ENCODE data around the gene DENND1B. TPM values are rescaled to one million over a fixed set of nuclear protein-coding genes. Genes with fewer than 3 reads are reported as not detected.

DENND1B gene
- total and polyA plus RNA-seq, 2 of the 13 experiments (the other 11 are each of a cell fraction or from before 2014, with no cell fraction given) = 2.6 to 5.7 TPM

GRCh38 chr1:197462539-197462938 lies 312.7 kb downstream of the DENND1B start:
- no peak for FAIRE-seq
- CTCF ChIA-PET (ENCODE audit: low intra/inter-chr PET ratio, low total read pairs) = no interaction called here
- intact Hi-C loops (cut with micrococcal nuclease; ENCODE audit: unreplicated experiment) = no loop called here

More at GRCh38 chr1:197462539-197462938, 312.7 kb downstream of the DENND1B start:
- no peak overlapping the region for H2AFZ ChIP-seq (ENCODE audit: low read length)
- H3K9ac ChIP-seq (ENCODE audit: insufficient read depth, low read depth, low read length) = no peak overlapping the region
- H3K4me3 ChIP-seq (replicated peaks in 1 of 3; ENCODE audit: insufficient read depth in 1 of 3, low read depth in 2 of 3, low read length in 3 of 3) = no peak overlapping the region
- no peaks in the 10 kb centered on the region for H3K9me3 ChIP-seq (ENCODE audit: low read length)
- H3K4me2 ChIP-seq (ENCODE audit: low read depth, low read length) = no peak overlapping the region
- DNase-seq (ENCODE audit: low spot score) (no peak), ATAC-seq (no peak)
- WGBS (ENCODE audit: low lambda C conversion rate) = 46% methylated on average over 5 of the region's 5 CpGs
- no TSS peak for BruUV-seq (replicated peaks)
- in situ Hi-C loops (cut with HindIII; ENCODE audit: extremely low pct_ligation_motif_present, low pct_unique_long_range_greater_than_20kb) = no loop called here
- no peaks in the 10 kb centered on the region for H3K36me3 ChIP-seq (replicated peaks in 1 of 2; ENCODE audit: control insufficient read depth in 1 of 2, insufficient read depth in 2 of 2, low read length in 2 of 2)
- POLR2A ChIA-PET = no interaction called here
- peaks cover 14% of the 10 kb centered on the region for H3K4me1 ChIP-seq (ENCODE audit: insufficient read depth, low read length)
- no peaks in the 10 kb centered on the region for H4K20me1 ChIP-seq (ENCODE audit: insufficient read depth, low read length)
- H3K79me2 ChIP-seq (ENCODE audit: insufficient read depth, low read length) = no peaks in the 10 kb centered on the region
- TF ChIP-seq MIER2 (CRISPR knock-in tag; IDR thresholded peaks at IDR 0.05) = no peak
- TF ChIP-seq ZNF883 (CRISPR knock-in tag; IDR thresholded peaks at IDR 0.05; ENCODE audit: not compliant biosample characterization) = no peak
- TF ChIP-seq SYNCRIP (IDR thresholded peaks at IDR 0.05; ENCODE audit: insufficient read depth, low read depth, low read length) = no peak
- no peak for TF ChIP-seq MTF2 (CRISPR knock-in tag; IDR thresholded peaks at IDR 0.05; ENCODE audit: borderline replicate concordance)
- TF ChIP-seq MAFF (IDR thresholded peaks at IDR 0.05; ENCODE audit: low read depth, low read length) = peak; percentile 77
- peak; percentile 71 to 79 for TF ChIP-seq MAFK (conservative IDR thresholded peaks at IDR 0.05 in 1 of 2, IDR thresholded peaks at IDR 0.05 in 1 of 2; ENCODE audit: low read length in 2 of 2)
- no peak overlapping the region for H3K27ac ChIP-seq (ENCODE audit: extremely low read length, insufficient read depth, low read length)
- no peaks in the 10 kb centered on the region for H3K27me3 ChIP-seq (ENCODE audit: control insufficient read depth in 1 of 2, insufficient read depth in 2 of 2, low read length in 2 of 2)

Small RNA genes lying within 50 kb of the gene (small RNA-seq; reads per million reads assigned to genes)
- 0 reads per million in 3 experiments for gene RF00019 (ENCODE audit: insufficient read depth in 2 of 3, insufficient read length in 3 of 3, low read depth in 2 of 3, low replicate concordance in 1 of 3)

Other genes starting within 250 kb of the DENND1B start
- 8.5 and 10.1 TPM in 2 replicates for gene C1orf53, start 127.2 kb upstream of the DENND1B start, total RNA-seq (2016; rRNA removed; fragmentation: Illumina TruSeq; extraction: Trizol)
- gene C1orf53, start 127.2 kb upstream of the DENND1B start, polyA plus RNA-seq (2011; rRNA removed) = 4.7 and 5.8 TPM in 2 replicates
- gene LHX9, start 141.9 kb upstream of the DENND1B start, total RNA-seq (2016; rRNA removed; fragmentation: Illumina TruSeq; extraction: Trizol) = not detected in 2 replicates
- not detected in 2 replicates for gene LHX9, start 141.9 kb upstream of the DENND1B start, polyA plus RNA-seq (2011; rRNA removed)